ENCODE measurements around the gene CORO1C. TPM values are rescaled to one million over a fixed set of nuclear protein-coding genes. Genes with fewer than 3 reads are reported as not detected.

The CORO1C gene
- total RNA-seq, 4 donors from 2014 or later: 221 to 441 (median 315) TPM

GRCh38 chr12:108690542-108691174 lies 40.7 kb downstream of the CORO1C start:
- H3K4me3 ChIP-seq: peak overlapping the region; percentile 27 to 45 (median 36)
- intact Hi-C loops (cut with DNase I): loop anchor here (5.0 kb wide), 1 partner anchor 42 kb away; the partner anchor contains the start of gene CORO1C
- H3K4me1 ChIP-seq: peaks cover 75 to 100% (median 97%) of the 10 kb centered on the region in 4 donors

DNA sequence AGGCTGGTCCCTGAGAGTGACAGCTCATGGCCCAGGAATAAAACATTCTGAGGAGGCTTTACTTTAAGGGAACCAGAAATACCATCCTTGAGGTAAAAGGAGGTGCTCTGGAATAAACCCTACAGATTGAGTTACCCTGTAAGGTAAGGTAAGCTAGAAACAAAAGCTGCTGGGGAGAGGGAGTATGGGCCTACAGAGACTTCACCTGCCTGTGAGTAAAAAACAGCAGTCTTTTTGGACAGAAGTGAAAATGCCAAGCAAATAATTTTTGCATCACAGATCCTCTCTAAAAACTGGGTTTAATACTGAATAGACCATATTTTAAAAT lies 41.2 kb downstream of the CORO1C start:
- no peaks in the 10 kb centered on the region for H3K9me3 ChIP-seq
- TF ChIP-seq EP300 (IDR thresholded peaks at IDR 0.05) (no peak), CTCF (IDR thresholded peaks at IDR 0.05) (no peak), POLR2A (IDR thresholded peaks at IDR 0.05; ENCODE audit: low read depth) (no peak), POLR2AphosphoS5 (IDR thresholded peaks at IDR 0.05) (no peak)
- no peak for DNase-seq (ENCODE audit: extremely low spot score)
- peak overlapping the region in 2 of 4 donors; percentile 7 to 37 for H3K4me3 ChIP-seq
- H3K36me3 ChIP-seq: no peaks in the 10 kb centered on the region
- H3K27ac ChIP-seq (replicated peaks in 1 of 4): peak overlapping the region; percentile 94 to 95 (median 94)
- H3K27me3 ChIP-seq: no peaks in the 10 kb centered on the region
- intact Hi-C loops (cut with DNase I): loop anchor here (5.0 kb wide), 1 partner anchor 42 kb away; the partner anchor contains the start of gene CORO1C
- peaks cover 75 to 100% (median 97%) of the 10 kb centered on the region in 4 donors for H3K4me1 ChIP-seq

More at GRCh38 chr12:108690542-108691174, 40.7 kb downstream of the CORO1C start:
- H3K27ac ChIP-seq (replicated peaks in 1 of 4): peak overlapping the region; percentile 94 to 95 (median 94)
- no peaks in the 10 kb centered on the region for H3K27me3 ChIP-seq
- no peak for TF ChIP-seq EP300 (IDR thresholded peaks at IDR 0.05)
- H3K9me3 ChIP-seq: no peaks in the 10 kb centered on the region
- H3K36me3 ChIP-seq: no peaks in the 10 kb centered on the region
- DNase-seq (ENCODE audit: extremely low spot score): no peak
- WGBS: 23% methylated on average over 4 of the region's 4 CpGs

DNA sequence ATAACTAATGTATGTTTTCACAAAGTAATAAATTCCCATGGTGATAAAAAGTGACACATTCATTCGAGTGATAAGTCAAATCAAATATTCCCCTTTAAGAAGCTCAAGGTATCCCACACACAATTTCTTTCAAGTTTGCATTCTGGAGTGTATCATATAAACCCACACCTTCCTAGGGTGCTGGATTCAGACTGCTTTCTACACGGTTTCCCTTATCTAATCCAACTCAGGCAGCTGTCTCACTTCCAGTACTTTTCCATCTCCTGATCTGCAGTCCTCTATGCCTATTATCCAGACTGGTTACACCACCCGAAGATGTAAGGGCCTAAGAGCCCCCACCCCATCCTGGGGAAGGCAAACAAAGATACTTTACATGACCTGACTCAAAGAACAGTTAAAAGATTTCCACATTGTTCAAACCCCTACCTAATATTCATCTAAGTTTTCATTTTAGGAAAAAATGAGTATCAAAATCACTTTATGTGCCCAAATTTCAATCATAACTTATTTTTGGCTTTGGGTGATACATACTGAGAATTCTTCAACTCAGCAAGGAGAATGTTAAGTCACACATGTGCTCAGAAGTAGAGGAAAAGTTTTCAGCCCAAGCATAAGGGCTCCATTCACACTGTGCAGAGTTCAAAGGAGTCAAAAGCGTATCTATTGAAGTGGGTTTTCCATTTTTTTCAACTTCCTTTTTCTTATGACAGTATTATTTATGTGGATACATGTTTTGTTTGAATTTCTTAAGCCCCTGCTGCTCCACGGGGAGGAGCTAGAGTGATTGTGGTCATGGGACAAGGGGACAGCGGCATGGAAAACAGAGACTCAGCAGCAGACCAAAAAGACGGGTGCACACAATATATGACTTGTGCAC lies 41.8 kb downstream of the CORO1C start:
- peak; percentile 85 for DNase-seq (ENCODE audit: extremely low spot score)
- Histone ChIP-seq H3K9me3 (no peaks in the 10 kb centered on the region), H3K4me1 (peaks cover 80 to 100% (median 98%) of the 10 kb centered on the region in 4 donors), H3K27me3 (no peaks in the 10 kb centered on the region), H3K27ac (replicated peaks in 1 of 4) (peak overlapping the region; percentile 94 to 95 (median 94)), H3K36me3 (no peaks in the 10 kb centered on the region), H3K4me3 (peak overlapping the region in 2 of 4 donors; percentile 7 to 37)
- 10% methylated on average over 7 of the region's 7 CpGs for WGBS
- intact Hi-C loops (cut with DNase I): loop anchor here (5.0 kb wide), 1 partner anchor 43 kb away; the partner anchor contains the start of gene CORO1C
- TF ChIP-seq POLR2AphosphoS5 (IDR thresholded peaks at IDR 0.05) (peak; percentile 59 to 71), EP300 (IDR thresholded peaks at IDR 0.05) (no peak), POLR2A (IDR thresholded peaks at IDR 0.05; ENCODE audit: low read depth) (no peak), CTCF (IDR thresholded peaks at IDR 0.05) (peak in 2 of 3 experiments; percentile 24 to 34)

GRCh38 chr12:108686780-108687179 lies 44.5 kb downstream of the CORO1C start:
- intact Hi-C loops (cut with DNase I): no loop called here
- Histone ChIP-seq H3K4me1 (peaks cover 66 to 99% (median 93%) of the 10 kb centered on the region in 4 donors), H3K27me3 (no peaks in the 10 kb centered on the region), H3K27ac (replicated peaks in 1 of 4) (peak overlapping the region; percentile 94 to 95 (median 94)), H3K9me3 (no peaks in the 10 kb centered on the region), H3K36me3 (no peaks in the 10 kb centered on the region), H3K4me3 (no peak overlapping the region)
- WGBS: 52% methylated on average over 5 of the region's 6 CpGs
- peak; percentile 91 for DNase-seq (ENCODE audit: extremely low spot score)
- TF ChIP-seq CTCF (IDR thresholded peaks at IDR 0.05): no peak
- TF ChIP-seq POLR2AphosphoS5 (IDR thresholded peaks at IDR 0.05): peak; percentile 16 to 31
